ENCODE data around the gene SBF1.

The SBF1 gene

GRCh38 chr22:50486561-50487289, 11.9 kb upstream of the SBF1 start, which contains the start of gene MIOX:
TSS of gene MIOX (plus strand) at chr22:50486859. CDS start at chr22:50486898, 39 bp downstream.
- no peak for DNase-seq (ENCODE audit: low spot score)

GRCh38 chr22:50485221-50486131, 10.6 kb upstream of the SBF1 start:
- DNase-seq (ENCODE audit: low spot score), result no peak

GRCh38 chr22:50483977-50484853, 9.4 kb upstream of the SBF1 start:
- DNase-seq (ENCODE audit: low spot score), result no peak

GRCh38 chr22:50483556-50483955, 8.7 kb upstream of the SBF1 start:
- no peak for DNase-seq (ENCODE audit: low spot score)

GRCh38 chr22:50483106-50483505, 8.3 kb upstream of the SBF1 start:
- DNase-seq (ENCODE audit: low spot score), result no peak

GRCh38 chr22:50482107-50483074, 7.6 kb upstream of the SBF1 start:
- no peak for DNase-seq (ENCODE audit: low spot score)

DNA sequence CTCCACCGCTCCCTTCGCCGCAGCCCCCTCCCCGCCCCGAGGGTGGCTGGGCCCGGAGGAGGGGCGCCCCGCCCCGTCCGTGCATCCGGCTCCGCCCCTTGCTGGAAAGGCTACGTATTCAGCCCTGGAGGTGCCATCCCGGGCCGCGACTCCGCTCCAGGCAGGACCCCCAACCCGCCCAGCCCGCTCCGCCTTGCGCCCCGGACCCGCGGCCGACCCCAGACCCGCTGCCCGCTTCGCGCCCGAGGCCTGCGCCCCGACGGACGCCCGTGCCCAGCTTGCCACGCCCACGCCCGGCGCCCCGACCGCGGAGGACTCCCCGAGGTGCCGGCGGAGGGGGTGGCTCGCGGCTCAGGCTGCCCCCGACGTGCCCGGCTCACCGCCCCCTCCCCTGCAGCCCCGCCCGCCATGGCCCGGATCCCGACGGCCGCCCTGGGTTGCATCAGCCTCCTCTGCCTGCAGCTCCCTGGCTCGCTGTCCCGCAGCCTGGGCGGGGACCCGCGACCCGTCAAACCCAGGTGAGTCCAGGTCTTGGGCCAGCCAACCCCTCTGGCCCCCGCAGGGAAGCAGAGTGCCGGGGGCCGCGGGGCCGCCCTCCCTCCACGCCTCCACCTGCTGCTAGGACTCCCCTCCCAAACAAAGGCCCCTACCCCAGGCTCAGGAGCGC, 6.7 kb upstream of the SBF1 start, which contains the start of gene ADM2:
Gene ADM2 (plus strand): TSS at position 104 of the 667 bp plus-strand sequence. CDS start 305 bp downstream, at position 409.
- DNase-seq (ENCODE audit: low spot score), result no peak

DNA sequence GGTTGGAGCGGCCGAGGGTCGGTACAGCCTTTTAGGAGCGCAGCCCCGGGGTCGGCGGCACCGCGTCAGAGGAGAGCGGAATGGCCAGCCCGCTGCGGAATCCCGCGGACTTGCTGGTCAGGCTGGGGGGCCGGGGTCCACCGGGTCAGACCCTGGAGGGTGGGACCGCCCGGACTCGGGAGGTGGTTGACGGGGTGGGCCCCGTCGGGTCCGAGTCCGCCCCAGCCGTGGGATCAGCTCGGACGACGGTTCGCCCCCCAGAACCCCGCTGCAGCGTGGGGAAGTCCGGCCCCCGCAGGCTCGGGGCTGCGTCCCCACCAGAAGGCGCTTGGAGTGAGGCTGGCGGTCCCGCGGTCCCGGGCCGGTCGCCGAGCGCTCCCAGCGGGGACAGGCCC, 6.2 kb upstream of the SBF1 start:
- no peak for DNase-seq (ENCODE audit: low spot score)

- no peak for DNase-seq (ENCODE audit: low spot score)
Observed at GRCh38 chr22:50479721-50480120, 4.9 kb upstream of the SBF1 start.

- DNase-seq (ENCODE audit: low spot score), result no peak
Observed at GRCh38 chr22:50477923-50478322, 3.1 kb upstream of the SBF1 start.

GRCh38 chr22:50476868-50477267, 2.0 kb upstream of the SBF1 start:
- DNase-seq (ENCODE audit: low spot score), result no peak

GRCh38 chr22:50475652-50476002, 792 bp upstream of the SBF1 start:
- no peak for DNase-seq (ENCODE audit: low spot score)

DNA sequence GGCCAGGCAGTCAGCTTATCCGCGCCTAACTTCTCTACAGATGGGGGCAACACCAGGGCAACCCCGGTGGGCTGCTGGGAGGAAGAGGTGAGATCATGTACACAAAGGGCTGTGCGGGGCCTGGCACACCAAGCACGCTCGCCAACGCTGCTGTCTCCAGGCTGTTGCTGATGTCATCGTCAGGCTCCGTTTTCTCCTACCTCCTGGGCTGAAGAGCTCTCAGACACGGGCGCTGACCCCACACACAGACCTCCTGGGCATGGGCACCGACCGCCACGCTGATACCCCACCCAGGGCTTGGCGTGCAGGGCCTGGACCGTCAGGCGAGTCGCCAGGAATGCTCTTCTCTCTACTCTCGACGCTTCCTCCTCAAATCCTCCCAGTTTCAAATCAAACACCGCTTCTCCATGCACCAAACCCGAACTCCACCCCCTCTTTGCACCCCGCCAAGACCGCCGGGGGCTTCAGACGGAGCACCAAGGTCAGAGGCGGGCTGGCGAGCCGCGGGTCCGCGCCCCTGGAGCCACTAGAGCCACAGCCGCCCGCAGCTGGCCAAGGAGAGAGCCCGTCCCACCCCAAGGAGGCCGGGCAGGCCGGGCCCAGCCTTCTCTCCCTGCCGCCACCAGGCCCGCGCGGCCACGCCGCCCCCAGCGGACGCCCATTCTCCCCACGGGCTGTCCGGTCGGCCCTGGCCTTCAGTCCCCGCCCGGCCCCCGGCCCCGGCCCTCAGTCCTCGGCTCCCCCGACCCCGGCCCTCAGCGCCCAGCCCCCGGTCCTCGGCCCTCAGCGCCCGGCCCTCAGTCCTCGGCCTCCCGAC, 772 bp downstream of the SBF1 start:
- no peak for DNase-seq (ENCODE audit: low spot score)

DNA sequence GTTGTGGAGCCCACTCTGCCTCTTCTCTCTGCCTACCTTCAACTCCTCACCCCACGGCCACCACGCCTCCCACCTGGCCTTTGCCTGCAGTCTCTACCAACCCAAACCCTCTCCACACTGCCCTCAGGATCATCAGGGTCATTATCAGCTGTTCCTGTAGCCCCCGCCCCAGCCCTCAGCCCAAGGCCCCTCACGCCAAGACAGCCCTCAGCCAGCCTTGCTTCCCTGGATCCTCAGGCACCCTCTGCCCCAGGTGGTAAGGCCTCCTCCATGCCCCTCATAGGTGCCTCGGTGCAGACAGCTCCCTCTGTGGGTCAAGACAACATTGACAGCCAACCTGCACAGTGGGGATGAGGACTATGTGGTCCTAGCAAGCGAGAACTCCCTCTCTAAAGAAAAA, 1.7 kb downstream of the SBF1 start:
- DNase-seq (ENCODE audit: low spot score), result peak; percentile 29

- DNase-seq (ENCODE audit: low spot score), result no peak
Observed at GRCh38 chr22:50471962-50472361, 2.9 kb downstream of the SBF1 start.

DNA sequence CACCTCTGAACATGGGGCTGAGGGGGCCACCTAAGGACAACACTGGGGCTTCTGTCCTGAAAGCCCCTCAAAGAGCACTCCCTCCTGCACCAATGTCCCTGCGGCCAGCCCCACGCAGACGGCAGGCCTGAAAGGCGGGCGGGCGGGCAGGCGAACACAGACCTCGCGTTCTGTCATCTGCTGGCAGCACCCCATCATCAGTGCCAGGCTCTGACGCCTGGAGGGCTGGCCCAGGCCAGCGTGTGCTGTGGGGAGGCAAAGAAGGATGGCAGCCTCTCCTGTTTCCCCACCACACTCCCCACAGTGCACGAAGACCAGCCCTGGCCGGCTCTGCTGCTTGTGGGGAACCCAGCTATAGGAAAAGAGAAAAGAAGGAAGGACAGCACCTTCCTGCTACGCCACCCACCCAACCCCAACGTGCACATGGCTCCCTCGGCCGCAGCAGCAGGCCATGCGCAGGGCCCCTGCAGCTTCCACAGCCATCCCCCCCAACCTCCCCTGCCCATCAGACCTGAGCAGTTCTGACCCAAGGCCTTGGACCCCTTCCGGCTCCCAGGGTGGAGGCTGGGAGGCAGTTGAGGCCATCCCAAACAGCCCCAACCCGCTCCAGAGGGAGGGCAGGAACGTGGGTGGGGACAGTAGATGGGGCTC, 3.5 kb downstream of the SBF1 start:
- peak; percentile 72 for DNase-seq (ENCODE audit: low spot score)

DNA sequence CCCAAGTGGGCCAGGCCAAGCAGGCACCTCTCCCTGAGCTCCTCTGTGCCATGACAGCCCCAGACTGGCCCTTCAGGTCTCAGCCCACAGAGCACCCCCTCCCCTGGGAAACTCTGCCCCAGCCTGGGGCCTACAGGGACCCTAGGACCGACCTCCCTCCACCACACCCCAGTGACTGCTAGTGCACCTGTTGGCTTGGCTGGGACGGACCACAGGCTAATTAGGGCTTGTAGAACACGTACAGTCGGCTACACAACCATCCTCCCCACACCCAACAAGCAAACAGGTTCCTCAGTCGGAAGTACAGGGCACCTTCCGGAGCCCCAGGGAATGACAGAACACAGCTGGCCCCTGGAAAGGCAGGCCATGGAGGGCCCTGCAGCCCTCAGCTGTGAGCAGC, 4.3 kb downstream of the SBF1 start:
- no peak for DNase-seq (ENCODE audit: low spot score)

DNA sequence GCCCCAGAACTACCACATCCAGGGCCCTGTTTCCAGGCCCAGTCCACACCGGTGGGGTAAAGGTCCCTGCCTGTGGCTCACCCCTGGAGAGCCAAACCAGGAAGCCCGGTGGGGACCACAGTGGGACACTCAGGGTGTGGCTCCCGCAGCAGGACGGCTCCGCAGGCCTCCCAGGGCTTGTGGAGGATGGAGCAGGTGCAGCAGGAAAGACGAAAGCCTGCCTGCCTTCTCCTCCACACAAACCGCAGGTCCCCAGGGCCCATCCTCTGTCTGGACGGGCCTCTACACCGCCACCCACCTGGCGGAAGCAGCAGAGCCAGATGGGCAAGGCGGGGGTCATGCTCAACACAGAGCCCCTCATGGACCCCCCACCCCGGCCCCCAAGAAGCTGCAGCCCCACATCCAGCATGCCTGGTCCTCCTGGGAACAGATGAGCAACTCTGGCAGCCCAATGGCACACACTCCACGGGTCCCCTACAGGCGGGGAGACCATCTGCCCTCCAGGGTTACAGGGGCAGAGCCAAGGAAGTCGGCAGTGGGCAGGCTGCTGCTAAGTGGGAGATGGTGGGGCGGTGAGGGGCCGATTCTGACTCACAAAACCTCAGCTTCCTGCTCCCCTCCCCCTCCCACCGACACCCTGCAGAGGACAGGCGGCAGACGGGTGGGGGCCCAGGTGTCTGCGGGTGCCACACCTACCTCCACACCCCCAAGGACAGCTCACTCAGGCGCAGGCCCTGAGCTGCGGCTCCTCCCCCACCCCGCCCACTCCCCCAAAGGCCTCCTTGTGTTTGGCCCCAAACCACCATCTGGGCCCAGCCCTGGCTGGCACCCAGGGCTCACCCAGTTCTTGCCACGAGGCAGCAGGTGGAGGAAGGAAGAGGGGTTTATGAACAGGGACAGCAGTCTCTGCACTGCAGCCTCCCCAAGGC, 5.2 kb downstream of the SBF1 start:
- peak; percentile 51 for DNase-seq (ENCODE audit: low spot score)
